Hippocampal formation (tissue), 2 donors: Measurements from ENCODE around the gene IRF2BPL.

Experiments
- DNase-seq, 2 donors: peaks; one replicate each; lab custom pipeline; 2025; lab: John Stamatoyannopoulos, UW

IRF2BPL gene

DNA sequence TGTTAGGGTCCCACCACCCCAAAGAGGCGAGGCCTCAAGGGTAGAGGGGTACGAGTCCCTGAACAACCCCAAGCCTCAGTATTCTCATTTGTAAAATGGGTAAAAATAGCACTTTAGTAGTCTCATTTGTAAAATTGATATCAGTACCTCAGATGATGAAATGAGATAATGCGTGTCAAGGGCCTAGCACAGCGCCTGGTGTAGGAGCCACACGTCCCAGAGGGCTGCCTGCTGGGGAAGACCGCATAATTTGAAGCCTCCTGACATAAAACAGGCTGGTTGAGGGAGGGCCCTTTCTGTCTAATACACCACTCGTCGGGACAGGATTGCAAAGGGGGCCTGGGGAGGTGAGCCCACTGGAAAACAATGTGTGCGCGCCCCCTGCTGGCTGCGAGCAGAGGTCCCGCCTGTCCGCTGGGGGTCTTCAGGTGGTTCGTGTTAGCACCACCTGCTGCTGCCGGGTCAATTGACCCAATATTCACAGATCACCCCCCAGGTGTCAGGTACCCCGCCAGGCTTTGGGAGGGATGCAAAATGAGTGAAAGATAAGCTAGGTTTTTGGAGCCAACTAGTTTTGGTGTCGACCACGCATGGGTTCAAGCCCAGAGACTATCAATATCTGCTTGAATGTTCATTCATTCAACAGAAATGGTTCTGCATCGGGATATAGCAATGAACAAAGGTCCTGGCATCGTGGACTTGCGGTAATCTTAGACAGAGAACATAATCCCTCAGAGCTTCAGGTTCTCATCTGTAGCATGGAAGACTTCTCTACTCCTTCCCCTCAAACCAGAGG lies 24.7 kb upstream of the IRF2BPL start:
- peak in 1 of 2 donors; percentile 44 for DNase-seq

DNA sequence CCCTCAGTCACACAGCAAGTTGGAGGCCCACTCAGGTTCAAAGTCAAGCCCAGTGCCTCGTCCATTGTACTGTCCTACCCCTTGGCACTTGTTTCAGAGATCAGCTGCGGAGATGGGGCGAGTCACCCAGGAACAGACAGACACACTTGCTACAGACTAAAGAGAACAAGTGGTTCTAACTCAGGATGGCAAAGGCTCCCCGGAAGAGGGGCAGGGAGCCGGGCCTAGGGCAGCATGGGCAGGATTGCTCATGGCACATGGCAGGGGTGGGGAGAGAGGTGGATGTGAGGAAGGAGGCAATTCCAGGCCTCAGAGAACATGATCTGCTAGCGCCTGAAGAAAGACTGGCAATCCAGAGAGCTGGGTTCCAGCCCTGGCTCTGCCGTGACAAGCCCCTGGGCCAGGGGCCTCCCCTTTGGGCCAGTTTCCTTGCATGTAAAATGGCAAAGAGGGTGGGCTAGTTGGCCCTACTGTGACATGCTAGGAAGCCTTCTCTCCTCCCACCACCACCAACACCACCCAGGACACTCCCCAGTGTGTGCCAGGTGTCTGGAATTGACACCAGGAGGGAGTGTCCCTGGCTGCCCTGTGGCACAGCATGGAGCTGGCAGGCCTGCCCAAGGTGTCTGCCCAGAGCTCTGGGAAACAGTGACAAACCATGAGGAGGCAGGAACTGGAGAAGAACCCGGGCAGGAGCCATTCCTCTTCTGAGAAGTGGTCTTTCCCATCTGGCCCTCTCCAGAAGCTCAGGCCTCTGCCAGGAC lies 24.0 kb upstream of the IRF2BPL start:
- DNase-seq, result no peak

DNA sequence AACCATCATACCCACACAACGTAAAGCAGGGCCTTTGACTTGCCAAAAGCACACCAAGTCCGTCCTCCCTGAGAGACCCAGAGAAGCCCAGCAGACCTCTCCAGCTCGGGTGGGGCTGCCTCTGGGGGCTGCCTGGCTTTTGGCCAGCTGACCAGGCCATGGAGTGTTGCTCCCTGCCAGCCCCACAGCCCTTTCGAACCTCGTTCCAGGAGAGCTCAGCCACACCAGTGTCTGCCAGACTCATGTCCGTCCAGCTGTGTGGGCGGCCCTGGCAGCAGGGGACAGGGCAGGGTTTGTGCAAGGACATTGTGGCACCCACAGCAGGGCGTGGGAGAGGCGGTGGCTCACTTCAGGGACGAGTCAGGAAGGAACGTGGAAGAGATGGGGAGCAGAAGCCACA lies 22.6 kb upstream of the IRF2BPL start:
- no peak for DNase-seq

DNA sequence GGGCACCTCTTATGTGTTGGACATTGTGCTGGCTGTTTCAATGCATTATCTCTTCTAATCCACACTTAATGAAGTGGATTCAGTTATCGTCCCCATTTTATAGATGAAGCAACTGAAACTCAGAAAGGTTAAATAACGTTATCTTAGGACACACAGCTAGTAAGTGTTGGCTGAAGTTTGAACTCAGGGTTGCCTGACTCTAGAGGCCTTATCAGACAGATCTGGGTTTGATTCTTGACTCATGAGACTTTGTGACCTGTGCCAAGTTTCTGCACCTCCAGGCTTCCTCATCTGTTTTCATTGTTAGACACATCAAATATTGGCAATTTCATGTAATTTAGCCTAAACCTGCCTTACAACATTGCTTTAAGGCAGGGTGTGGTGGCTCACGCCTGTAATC lies 18.2 kb upstream of the IRF2BPL start:
- no peak for DNase-seq

GRCh38 chr14:77045238-77046162 lies 17.0 kb upstream of the IRF2BPL start:
- no peak for DNase-seq

DNA sequence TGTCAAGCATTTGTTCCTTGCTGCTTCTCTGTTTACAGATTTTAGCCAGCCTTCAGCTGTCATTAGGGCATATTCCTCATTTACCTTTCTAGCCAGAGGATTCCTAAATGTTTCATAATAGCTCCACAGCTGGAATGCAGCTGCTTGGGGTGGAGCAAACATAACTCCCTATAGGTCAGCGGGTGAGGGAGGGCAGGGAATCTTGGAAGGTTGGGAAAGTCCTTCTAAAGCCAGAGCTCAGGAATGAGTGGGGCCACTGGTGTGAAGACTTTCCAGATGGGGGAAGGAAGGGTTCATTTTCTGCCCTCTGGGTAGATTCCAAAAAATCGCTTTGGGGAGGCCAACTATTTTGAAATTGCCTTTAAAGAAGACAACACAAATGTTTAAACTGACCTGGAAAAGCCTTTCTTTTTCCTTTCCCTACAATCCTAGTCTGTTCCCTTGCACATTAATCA lies 16.3 kb upstream of the IRF2BPL start:
- DNase-seq, result no peak

DNA sequence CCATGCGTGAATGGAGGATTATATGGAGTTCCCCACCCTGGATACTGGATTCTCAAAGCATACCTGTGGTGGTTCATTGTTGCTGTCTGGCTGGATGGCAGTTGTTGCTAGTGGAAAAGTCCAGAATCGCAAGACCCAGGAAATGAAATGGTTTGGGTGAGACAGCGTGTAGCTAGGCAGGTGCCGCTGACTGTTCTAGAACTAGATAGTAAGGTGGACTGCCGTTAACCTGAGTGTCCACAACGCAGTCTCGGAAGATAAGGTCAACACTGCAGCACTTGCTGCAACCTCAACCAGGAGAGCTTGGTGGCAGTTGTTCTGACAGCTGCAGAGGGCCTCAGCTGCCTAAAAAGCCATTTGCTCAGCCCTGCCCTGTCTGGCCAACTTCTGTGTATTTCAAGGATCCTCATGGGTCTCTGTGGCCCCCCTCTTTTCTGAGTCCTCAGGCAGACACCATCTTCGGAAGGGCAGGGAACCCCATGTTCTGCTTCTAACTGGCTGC lies 15.5 kb upstream of the IRF2BPL start:
- no peak for DNase-seq

- peak; percentile 55 to 77 for DNase-seq
These were observed 14.9 kb upstream of the IRF2BPL start for GRCh38 chr14:77043177-77043983.

- peak; percentile 33 to 50 for DNase-seq
These were observed 13.5 kb upstream of the IRF2BPL start for GRCh38 chr14:77041881-77042545.

- no peak for DNase-seq
These were observed 12.5 kb upstream of the IRF2BPL start for GRCh38 chr14:77040741-77041653.

DNA sequence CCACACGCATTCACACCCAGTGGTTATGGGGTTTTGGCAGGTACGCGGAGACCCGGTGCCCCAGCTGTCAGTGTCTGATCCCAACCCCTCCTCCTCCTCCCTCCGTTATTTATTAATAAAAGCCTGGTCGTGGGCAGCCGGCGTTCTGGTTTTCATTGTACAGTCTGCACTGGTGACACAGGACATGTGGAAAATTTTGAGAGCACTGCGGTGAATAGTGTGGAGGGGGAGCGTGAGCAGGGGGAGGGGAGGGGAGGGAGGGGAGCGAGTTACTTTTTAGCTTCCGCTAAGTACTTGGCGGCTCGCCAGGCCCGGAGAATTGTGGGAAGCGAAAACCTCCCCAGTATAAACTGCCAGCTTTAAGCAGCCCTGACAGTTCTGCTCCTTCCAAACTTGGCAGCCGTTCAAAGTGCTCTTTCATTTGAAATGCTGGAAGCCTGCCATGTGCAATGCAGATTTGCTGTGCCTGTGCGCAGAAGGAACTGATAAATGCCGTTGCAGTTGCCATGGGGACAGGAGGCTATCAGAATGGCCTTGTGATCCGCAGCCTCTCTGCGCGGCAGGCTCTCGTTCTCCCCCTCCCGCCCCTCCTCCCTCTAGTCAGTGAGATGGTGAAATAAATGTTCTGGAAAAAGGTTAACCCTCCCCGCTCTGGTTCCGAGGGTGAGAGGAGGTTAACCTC lies 11.7 kb upstream of the IRF2BPL start:
- peak; percentile 96 to 98 for DNase-seq

- DNase-seq, result peak in 1 of 2 donors; percentile 55
These were observed 11.0 kb upstream of the IRF2BPL start for GRCh38 chr14:77039285-77040058.

GRCh38 chr14:77037938-77038568 lies 9.5 kb upstream of the IRF2BPL start:
- no peak for DNase-seq

DNA sequence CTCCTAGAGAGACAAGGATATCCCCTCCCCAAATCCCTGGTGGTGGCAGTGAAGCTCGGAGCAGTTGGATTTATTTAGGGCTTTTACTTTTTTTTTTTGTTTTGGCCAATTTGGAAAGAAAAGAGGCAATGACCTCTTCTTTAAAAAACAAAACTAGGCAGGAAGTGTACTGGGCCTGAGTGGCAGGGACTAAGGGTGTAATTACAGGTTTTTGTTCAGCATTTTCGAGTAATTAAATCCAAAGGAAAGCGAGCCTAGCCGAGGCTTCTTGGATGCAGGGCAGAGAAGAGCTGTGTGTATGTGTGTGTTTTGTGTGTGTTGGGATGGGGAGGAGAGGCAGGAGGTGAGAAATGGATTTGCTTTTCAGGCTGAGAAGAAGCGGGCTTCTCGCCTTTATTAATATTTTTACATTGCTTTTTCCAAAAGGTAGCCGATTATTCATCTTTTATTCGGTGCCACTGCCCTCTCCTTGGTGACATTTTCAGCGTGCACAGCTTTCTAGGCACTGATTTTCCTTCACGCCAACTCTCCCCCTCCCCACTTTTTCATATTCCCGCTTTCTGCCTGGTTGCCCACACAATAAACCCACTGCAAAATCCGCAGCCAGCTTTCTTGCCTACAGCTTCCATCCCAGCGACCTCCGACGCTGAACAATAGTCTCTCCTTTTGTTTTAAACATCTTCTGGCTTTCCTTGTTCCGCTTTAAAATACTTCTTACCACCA lies 8.9 kb upstream of the IRF2BPL start:
- no peak for DNase-seq

- DNase-seq, result no peak
These were observed 8.1 kb upstream of the IRF2BPL start for GRCh38 chr14:77036484-77037214.

GRCh38 chr14:77035267-77035666 lies 6.8 kb upstream of the IRF2BPL start:
- DNase-seq, result no peak
